ENCODE measurements around the gene CDH22.

Gene CDH22

DNA sequence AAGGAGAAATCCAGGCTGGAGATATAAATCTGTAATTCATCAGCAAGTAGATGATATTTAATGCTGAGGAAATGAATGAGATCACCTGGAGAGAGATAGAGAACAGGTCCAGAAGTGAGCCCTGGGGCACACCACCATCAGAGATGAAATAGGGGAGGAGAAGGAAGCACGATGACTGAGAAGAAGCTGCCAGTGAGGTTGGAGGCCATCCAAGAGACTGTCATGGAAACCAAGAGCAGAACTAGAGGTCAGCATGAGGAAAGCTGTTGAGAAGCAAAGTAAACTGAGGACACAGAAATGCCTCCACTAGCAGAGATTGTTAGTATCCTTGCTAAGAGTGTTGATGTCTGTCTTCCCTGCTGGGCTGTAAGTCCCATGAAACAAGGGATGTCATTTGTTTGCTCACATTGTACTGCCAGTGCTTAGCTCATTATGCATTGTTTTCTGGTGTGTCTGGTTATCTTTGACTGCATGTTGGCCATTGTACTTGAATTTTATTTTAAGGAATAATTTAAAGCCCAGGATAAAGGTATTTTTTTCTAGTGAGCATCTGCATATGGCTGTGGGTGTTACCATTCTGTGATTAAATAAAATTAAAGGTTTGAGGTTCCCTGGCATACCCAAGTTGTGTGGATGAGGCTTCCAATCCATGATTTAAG, 35.8 kb downstream of the CDH22 start:
- TF ChIP-seq YY1 (IDR thresholded peaks at IDR 0.05; ENCODE audit: low read depth) (no peak), NFIC (IDR thresholded peaks at IDR 0.05) (no peak), CREB1 (IDR thresholded peaks at IDR 0.05; ENCODE audit: low read depth) (no peak), TAF1 (IDR thresholded peaks at IDR 0.05; ENCODE audit: low read depth) (no peak), FOXM1 (IDR thresholded peaks at IDR 0.05; ENCODE audit: borderline replicate concordance, low read depth) (no peak), EGR1 (IDR thresholded peaks at IDR 0.05) (no peak), CEBPB (IDR thresholded peaks at IDR 0.05) (no peak), REST (IDR thresholded peaks at IDR 0.05; ENCODE audit: low read depth) (no peak), RAD21 (IDR thresholded peaks at IDR 0.05; ENCODE audit: low read depth) (no peak)
- TF ChIP-seq, protein P1, sequence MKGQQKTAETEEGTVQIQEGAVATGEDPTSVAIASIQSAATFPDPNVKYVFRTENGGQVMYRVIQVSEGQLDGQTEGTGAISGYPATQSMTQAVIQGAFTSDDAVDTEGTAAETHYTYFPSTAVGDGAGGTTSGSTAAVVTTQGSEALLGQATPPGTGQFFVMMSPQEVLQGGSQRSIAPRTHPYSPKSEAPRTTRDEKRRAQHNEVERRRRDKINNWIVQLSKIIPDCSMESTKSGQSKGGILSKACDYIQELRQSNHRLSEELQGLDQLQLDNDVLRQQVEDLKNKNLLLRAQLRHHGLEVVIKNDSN (IDR thresholded peaks at IDR 0.05), result no peak

DNA sequence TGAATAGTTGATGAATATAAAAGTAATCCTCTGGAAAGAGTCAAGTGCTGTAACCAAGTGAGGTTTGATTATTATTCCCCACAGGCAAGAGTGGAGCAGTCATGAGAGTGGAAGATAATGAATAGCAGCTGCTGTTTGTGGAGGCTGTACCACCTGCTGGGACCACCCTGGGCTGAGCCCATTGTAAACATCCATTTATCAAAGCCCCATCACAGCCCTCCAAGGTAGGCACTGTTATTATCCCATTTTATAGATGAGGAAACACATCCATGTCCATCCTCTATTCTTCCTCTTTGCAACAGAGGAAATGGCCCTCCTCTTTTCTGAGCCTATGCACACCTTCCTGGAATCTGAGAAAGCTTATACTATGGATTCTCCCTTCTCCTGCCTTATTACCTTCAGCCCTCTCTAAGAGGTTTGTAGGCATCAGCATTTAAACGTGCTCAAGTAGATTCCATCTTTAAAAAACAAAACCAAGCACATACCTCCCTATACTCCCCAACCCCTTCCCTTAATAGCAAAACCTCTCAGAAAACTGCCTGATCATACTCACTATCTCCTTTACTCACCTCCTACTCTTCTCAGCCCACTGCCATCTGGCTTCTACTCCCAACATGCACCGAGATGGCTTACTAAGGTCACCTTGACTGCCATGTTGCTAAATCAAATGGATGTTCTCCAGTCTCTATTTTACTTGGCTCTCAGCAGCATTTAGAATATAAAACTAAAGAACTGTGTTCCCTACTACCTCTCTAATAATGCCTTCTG, 37.1 kb downstream of the CDH22 start:
- TF ChIP-seq RAD21 (IDR thresholded peaks at IDR 0.05; ENCODE audit: low read depth), result no peak
- TF ChIP-seq TCF12 (IDR thresholded peaks at IDR 0.05; ENCODE audit: low read depth), result no peak
- TF ChIP-seq TAF1 (IDR thresholded peaks at IDR 0.05; ENCODE audit: low read depth), result no peak
- TF ChIP-seq YY1 (IDR thresholded peaks at IDR 0.05; ENCODE audit: low read depth), result no peak
- TF ChIP-seq FOXM1 (IDR thresholded peaks at IDR 0.05; ENCODE audit: borderline replicate concordance, low read depth), result no peak
- TF ChIP-seq, protein P1 (IDR thresholded peaks at IDR 0.05), result no peak
- no peak for TF ChIP-seq EP300 (IDR thresholded peaks at IDR 0.05; ENCODE audit: borderline replicate concordance)
- no peak for TF ChIP-seq ZBTB7A (IDR thresholded peaks at IDR 0.05; ENCODE audit: low read depth)
- TF ChIP-seq CREB1 (IDR thresholded peaks at IDR 0.05; ENCODE audit: low read depth), result no peak
- TF ChIP-seq EGR1 (IDR thresholded peaks at IDR 0.05), result no peak
- TF ChIP-seq TEAD4 (IDR thresholded peaks at IDR 0.05), result no peak
- TF ChIP-seq, protein P2, sequence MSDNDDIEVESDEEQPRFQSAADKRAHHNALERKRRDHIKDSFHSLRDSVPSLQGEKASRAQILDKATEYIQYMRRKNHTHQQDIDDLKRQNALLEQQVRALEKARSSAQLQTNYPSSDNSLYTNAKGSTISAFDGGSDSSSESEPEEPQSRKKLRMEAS (IDR thresholded peaks at IDR 0.05), result no peak
- no peak for TF ChIP-seq REST (IDR thresholded peaks at IDR 0.05; ENCODE audit: low read depth)

- TF ChIP-seq TEAD4 (IDR thresholded peaks at IDR 0.05) (no peak), YY1 (IDR thresholded peaks at IDR 0.05; ENCODE audit: low read depth) (no peak), ZBTB7A (IDR thresholded peaks at IDR 0.05; ENCODE audit: low read depth) (no peak), RAD21 (IDR thresholded peaks at IDR 0.05; ENCODE audit: low read depth) (no peak), TCF12 (IDR thresholded peaks at IDR 0.05; ENCODE audit: low read depth) (no peak), CEBPB (IDR thresholded peaks at IDR 0.05) (no peak), FOXM1 (IDR thresholded peaks at IDR 0.05; ENCODE audit: borderline replicate concordance, low read depth) (no peak), EGR1 (IDR thresholded peaks at IDR 0.05) (no peak), TAF1 (IDR thresholded peaks at IDR 0.05; ENCODE audit: low read depth) (no peak), CREB1 (IDR thresholded peaks at IDR 0.05; ENCODE audit: low read depth) (no peak), EP300 (IDR thresholded peaks at IDR 0.05; ENCODE audit: borderline replicate concordance) (no peak), NFIC (IDR thresholded peaks at IDR 0.05) (no peak), REST (IDR thresholded peaks at IDR 0.05; ENCODE audit: low read depth) (no peak)
- TF ChIP-seq, protein P2 (IDR thresholded peaks at IDR 0.05), result no peak
- TF ChIP-seq, protein P1 (IDR thresholded peaks at IDR 0.05), result no peak
Observed at GRCh38 chr20:46269372-46269771, 38.9 kb downstream of the CDH22 start.
